GM12878 (cell line): ENCODE data around the gene CREBBP.

Experiments
- ETV6 ChIP-seq, 2 experiments: fragments of 450-650 bp in 1 of 2; IDR thresholded peaks in 1 of 2; conservative IDR thresholded peaks in 1 of 2; 2 replicates each; pipeline ENCODE4 v1.6.1; 2014; ENCODE audit warnings: antibody characterized with exemption in 1 of 2, borderline replicate concordance in 1 of 2, low read depth in 1 of 2, mild to moderate bottlenecking in 1 of 2, moderate library complexity in 1 of 2
- HDAC2 ChIP-seq: fragments of 200-600 bp; sonication (generic); IDR thresholded peaks from 2 replicates; pipeline ENCODE4 v1.6.1; 2017
- RFX5 ChIP-seq: IDR thresholded peaks from 2 replicates; pipeline ENCODE4 v1.6.1; 2011; ENCODE audit warnings: low read depth, low read length, improper control_type of control experiment
- TARDBP ChIP-seq: IDR thresholded peaks from 2 replicates; pipeline ENCODE4 v1.6.1; 2016; ENCODE audit warnings: borderline replicate concordance
- TF ChIP-seq, protein P1 (sequence below), 3 experiments: IDR thresholded peaks in 2 of 3; conservative IDR thresholded peaks in 1 of 3; 2 replicates each; pipeline ENCODE4 v1.5.1; 2011; ENCODE audit warnings: low read depth in 3 of 3, low read length in 3 of 3, mild to moderate bottlenecking in 3 of 3, control low read depth in 2 of 3, moderate library complexity in 2 of 3, inconsistent platforms in 1 of 3, mixed read lengths in 1 of 3; ENCODE audit not compliant: control insufficient read depth in 2 of 3, insufficient read depth in 1 of 3; ENCODE audit errors: extremely low read depth in 1 of 3

DNA sequence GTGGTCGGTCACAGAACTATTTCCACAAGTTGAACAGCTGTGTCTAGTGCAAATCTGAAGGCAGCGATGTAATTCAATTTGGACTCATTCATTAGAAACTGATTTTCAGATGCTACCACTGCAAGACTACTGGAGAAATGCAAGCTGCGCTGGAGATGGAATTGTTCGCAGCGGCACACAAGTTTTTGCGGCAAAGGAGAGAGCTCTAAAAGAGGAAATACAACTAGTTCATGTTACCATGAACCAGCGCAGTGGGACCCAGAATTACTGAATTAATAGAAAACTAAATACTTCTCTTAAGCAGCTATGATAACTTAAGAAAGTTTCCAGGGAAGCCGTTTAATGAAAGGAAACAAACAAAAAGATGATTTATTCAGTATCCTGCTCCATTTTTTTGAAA is 1.9 kb downstream of the CREBBP start:
- TF ChIP-seq TARDBP (no peak), ETV6 (conservative IDR thresholded peaks at IDR 0.05 in 1 of 2, IDR thresholded peaks at IDR 0.05 in 1 of 2; ENCODE audit: borderline replicate concordance in 1 of 2, low read depth in 1 of 2) (no peak), HDAC2 (no peak), RFX5 (no peak)
- TF ChIP-seq, protein P1, sequence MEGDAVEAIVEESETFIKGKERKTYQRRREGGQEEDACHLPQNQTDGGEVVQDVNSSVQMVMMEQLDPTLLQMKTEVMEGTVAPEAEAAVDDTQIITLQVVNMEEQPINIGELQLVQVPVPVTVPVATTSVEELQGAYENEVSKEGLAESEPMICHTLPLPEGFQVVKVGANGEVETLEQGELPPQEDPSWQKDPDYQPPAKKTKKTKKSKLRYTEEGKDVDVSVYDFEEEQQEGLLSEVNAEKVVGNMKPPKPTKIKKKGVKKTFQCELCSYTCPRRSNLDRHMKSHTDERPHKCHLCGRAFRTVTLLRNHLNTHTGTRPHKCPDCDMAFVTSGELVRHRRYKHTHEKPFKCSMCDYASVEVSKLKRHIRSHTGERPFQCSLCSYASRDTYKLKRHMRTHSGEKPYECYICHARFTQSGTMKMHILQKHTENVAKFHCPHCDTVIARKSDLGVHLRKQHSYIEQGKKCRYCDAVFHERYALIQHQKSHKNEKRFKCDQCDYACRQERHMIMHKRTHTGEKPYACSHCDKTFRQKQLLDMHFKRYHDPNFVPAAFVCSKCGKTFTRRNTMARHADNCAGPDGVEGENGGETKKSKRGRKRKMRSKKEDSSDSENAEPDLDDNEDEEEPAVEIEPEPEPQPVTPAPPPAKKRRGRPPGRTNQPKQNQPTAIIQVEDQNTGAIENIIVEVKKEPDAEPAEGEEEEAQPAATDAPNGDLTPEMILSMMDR (IDR thresholded peaks at IDR 0.05 in 2 of 3, conservative IDR thresholded peaks at IDR 0.05 in 1 of 3; ENCODE audit: control insufficient read depth in 2 of 3, extremely low read depth in 1 of 3, insufficient read depth in 1 of 3, low read depth in 3 of 3, low read length in 3 of 3), result no peak
